SK-N-SH treated with all-trans-retinoic acid at 6 μM for 48 hours (cell line): Measurements from ENCODE around the gene SLC17A4.

Source experiments
- ATAC-seq: fragments of 200-7000 bp; cut with Tn5 transposase; 3 replicates; pipeline ENCODE4 v1.9.1; 2020; ENCODE audit warnings: mild to moderate bottlenecking, moderate library complexity
- ARNTL ChIP-seq: fragments of 450-650 bp; formaldehyde crosslinking; IDR thresholded peaks from 2 replicates; pipeline ENCODE4 v1.5.0; 2020; ENCODE audit warnings: low read depth, mild to moderate bottlenecking, moderate library complexity, borderline replicate concordance
- BACH2 ChIP-seq: fragments of 250-450 bp; sonication (Bioruptor Pico); IDR thresholded peaks from 2 replicates; pipeline ENCODE4 v1.9.0; 2021; ENCODE audit warnings: mild to moderate bottlenecking, borderline replicate concordance
- CREB5 ChIP-seq: fragments of 250-450 bp; sonication (Bioruptor Pico); IDR thresholded peaks from 2 replicates; pipeline ENCODE4 v1.5.1; 2020; ENCODE audit warnings: low read depth, mild to moderate bottlenecking, moderate library complexity
- CSRNP3 ChIP-seq: fragments of 250-450 bp; sonication (Bioruptor Pico); IDR thresholded peaks from 2 replicates; pipeline ENCODE4 v1.5.1; 2021; ENCODE audit warnings: mild to moderate bottlenecking, moderate library complexity
- ESRRG ChIP-seq: fragments of 250-450 bp; sonication (Bioruptor Pico); IDR thresholded peaks from 2 replicates; pipeline ENCODE4 v1.6.1; 2021; ENCODE audit warnings: mild to moderate bottlenecking
- GLIS3 ChIP-seq: fragments of 250-450 bp; sonication (Bioruptor Pico); IDR thresholded peaks from 2 replicates; pipeline ENCODE4 v1.5.0; 2020; ENCODE audit warnings: mild to moderate bottlenecking, moderate library complexity
- ISL1 ChIP-seq: fragments of 250-450 bp; sonication (Bioruptor Pico); IDR thresholded peaks from 2 replicates; pipeline ENCODE4 v2.1.2; 2022; ENCODE audit warnings: mild to moderate bottlenecking, moderate library complexity
- PATZ1 ChIP-seq: fragments of 250-450 bp; sonication (Bioruptor Pico); IDR thresholded peaks from 2 replicates; pipeline ENCODE4 v1.8.0; 2020; ENCODE audit warnings: mild to moderate bottlenecking, moderate library complexity, borderline replicate concordance
- PPARA ChIP-seq: fragments of 250-450 bp; sonication (Bioruptor Pico); IDR thresholded peaks from 2 replicates; pipeline ENCODE4 v1.5.0; 2020; ENCODE audit warnings: mild to moderate bottlenecking, borderline replicate concordance
- RARB ChIP-seq: fragments of 250-450 bp; sonication (Bioruptor Pico); IDR thresholded peaks from 2 replicates; pipeline ENCODE4 v1.8.0; 2021; ENCODE audit warnings: mild to moderate bottlenecking, moderate library complexity
- SNAI2 ChIP-seq: fragments of 250-450 bp; sonication (Bioruptor Pico); IDR thresholded peaks from 2 replicates; pipeline ENCODE4 v1.5.0; 2020; ENCODE audit warnings: mild to moderate bottlenecking, moderate library complexity
- TCF4 ChIP-seq: fragments of 250-450 bp; sonication (Bioruptor Pico); IDR thresholded peaks from 2 replicates; pipeline ENCODE4 v1.8.0; 2021; ENCODE audit warnings: mild to moderate bottlenecking, moderate library complexity, borderline replicate concordance
- TOX ChIP-seq: fragments of 250-450 bp; sonication (Bioruptor Pico); IDR thresholded peaks from 2 replicates; pipeline ENCODE4 v1.8.0; 2021; ENCODE audit warnings: mild to moderate bottlenecking, moderate library complexity, borderline replicate concordance
- TSHZ2 ChIP-seq: fragments of 250-450 bp; sonication (Bioruptor Pico); IDR thresholded peaks from 2 replicates; pipeline ENCODE4 v1.5.0; 2020; ENCODE audit warnings: mild to moderate bottlenecking, moderate library complexity
- ZC3H10 ChIP-seq: fragments of 250-450 bp; sonication (Bioruptor Pico); IDR thresholded peaks from 2 replicates; pipeline ENCODE4 v1.5.1; 2021; ENCODE audit warnings: mild to moderate bottlenecking, moderate library complexity
- ZFP3 ChIP-seq: fragments of 250-450 bp; sonication (Bioruptor Pico); IDR thresholded peaks from 2 replicates; pipeline ENCODE4 v1.5.0; 2020; ENCODE audit warnings: mild to moderate bottlenecking, moderate library complexity
- ZNF565 ChIP-seq: fragments of 450-650 bp; formaldehyde crosslinking; conservative IDR thresholded peaks from 2 replicates; pipeline ENCODE4 v1.5.0; 2020; ENCODE audit warnings: low read depth, mild to moderate bottlenecking, moderate library complexity
- ZNF8 ChIP-seq: fragments of 450-650 bp; formaldehyde crosslinking; IDR thresholded peaks from 2 replicates; pipeline ENCODE4 v1.5.0; 2020; ENCODE audit warnings: mild to moderate bottlenecking, moderate library complexity

Gene SLC17A4

GRCh38 chr6:25727028-25727427, 27.5 kb upstream of the SLC17A4 start:
- no peak for ATAC-seq
- no peak for TF ChIP-seq CSRNP3

GRCh38 chr6:25730907-25731306, 23.6 kb upstream of the SLC17A4 start:
- no peak for ATAC-seq
- TF ChIP-seq SNAI2 (no peak), GLIS3 (CRISPR knock-in tag) (no peak), RARB (CRISPR knock-in tag) (no peak), ISL1 (no peak), BACH2 (no peak), ZC3H10 (CRISPR knock-in tag) (no peak), CSRNP3 (no peak), TSHZ2 (CRISPR knock-in tag) (no peak), TOX (CRISPR knock-in tag) (no peak), TCF4 (no peak), ESRRG (no peak), PATZ1 (no peak), ARNTL (CRISPR knock-in tag) (no peak), ZNF8 (no peak)

GRCh38 chr6:25731721-25732120, 22.8 kb upstream of the SLC17A4 start:
- no peak for TF ChIP-seq ZNF565 (CRISPR knock-in tag)
- no peak for TF ChIP-seq ZFP3 (CRISPR knock-in tag)
- no peak for TF ChIP-seq CSRNP3
- TF ChIP-seq GLIS3 (CRISPR knock-in tag), result no peak
- TF ChIP-seq TOX (CRISPR knock-in tag), result no peak
- no peak for TF ChIP-seq PATZ1
- no peak for TF ChIP-seq SNAI2
- TF ChIP-seq RARB (CRISPR knock-in tag), result no peak
- no peak for TF ChIP-seq TCF4
- no peak for TF ChIP-seq BACH2
- no peak for TF ChIP-seq ISL1
- no peak for TF ChIP-seq CREB5 (CRISPR knock-in tag)
- TF ChIP-seq PPARA (CRISPR knock-in tag), result no peak
- TF ChIP-seq, all 23 proteins: peak for 0
- no peak for ATAC-seq
